GM12801 (cell line): ENCODE data around the gene TMEM132C.

ENCODE experiments used
- CTCF ChIP-seq: IDR thresholded peaks from one replicate; pipeline ENCODE4 v1.5.1; 2011; ENCODE audit warnings: control low read depth; ENCODE audit not compliant: insufficient read length; ENCODE audit errors: extremely low read depth

Gene TMEM132C

GRCh38 chr12:128711486-128711885 is 444.5 kb downstream of the TMEM132C start:
- no peak for TF ChIP-seq CTCF

- TF ChIP-seq CTCF, result no peak
Measured at GRCh38 chr12:128712622-128713021, 445.7 kb downstream of the TMEM132C start.

GRCh38 chr12:128715485-128715884 is 448.5 kb downstream of the TMEM132C start:
- no peak for TF ChIP-seq CTCF

GRCh38 chr12:128724468-128725046 is 457.6 kb downstream of the TMEM132C start:
- TF ChIP-seq CTCF, result no peak

- TF ChIP-seq CTCF, result no peak
Measured at GRCh38 chr12:128726886-128727285, 459.9 kb downstream of the TMEM132C start.

GRCh38 chr12:128727461-128727860 is 460.5 kb downstream of the TMEM132C start:
- TF ChIP-seq CTCF, result no peak

- TF ChIP-seq CTCF, result no peak
Measured at GRCh38 chr12:128727999-128728398, 461.0 kb downstream of the TMEM132C start.
